Measurements from ENCODE around the gene CLDN25.

CLDN25 gene

DNA sequence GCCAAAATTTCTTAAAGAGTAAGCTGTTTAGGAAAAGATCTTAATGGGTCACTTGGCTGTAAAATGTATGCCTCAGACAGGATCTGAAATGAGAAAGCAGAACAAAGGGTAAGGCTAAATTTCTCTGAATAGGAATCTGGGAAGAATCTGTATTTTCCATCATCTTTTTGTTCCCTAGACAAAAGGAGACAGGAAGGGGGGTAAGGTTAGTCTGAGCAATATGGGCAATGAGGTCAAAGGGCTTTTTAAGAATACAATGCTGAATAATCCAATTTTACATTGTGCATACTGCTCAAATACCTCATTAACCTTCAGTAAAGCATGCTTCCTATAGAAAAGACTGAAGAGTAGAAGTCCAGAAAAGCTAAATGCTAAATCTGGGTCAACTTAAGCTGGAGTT, 34.6 kb downstream of the CLDN25 start:
- DNase-seq = no peak

DNA sequence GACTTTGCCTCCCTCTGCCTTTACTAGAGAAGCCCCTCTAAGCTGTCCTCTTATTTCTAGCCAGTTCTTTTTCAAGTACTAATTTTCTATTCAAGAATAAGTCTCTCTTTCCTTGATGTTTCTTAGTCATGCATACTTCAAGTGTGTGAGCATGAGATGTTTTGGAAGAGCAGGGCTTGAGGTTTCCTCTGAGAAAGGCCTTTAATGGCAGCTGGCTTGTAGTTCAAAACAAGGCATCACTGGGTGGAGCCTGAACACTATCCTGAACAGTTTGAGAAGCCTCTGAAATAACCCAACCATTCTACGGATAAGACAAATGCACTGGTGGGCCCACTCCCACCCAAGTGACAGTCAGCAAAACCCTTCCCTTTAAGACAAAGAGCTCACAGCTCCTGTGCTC, 37.6 kb downstream of the CLDN25 start:
- DNase-seq = no peak

DNA sequence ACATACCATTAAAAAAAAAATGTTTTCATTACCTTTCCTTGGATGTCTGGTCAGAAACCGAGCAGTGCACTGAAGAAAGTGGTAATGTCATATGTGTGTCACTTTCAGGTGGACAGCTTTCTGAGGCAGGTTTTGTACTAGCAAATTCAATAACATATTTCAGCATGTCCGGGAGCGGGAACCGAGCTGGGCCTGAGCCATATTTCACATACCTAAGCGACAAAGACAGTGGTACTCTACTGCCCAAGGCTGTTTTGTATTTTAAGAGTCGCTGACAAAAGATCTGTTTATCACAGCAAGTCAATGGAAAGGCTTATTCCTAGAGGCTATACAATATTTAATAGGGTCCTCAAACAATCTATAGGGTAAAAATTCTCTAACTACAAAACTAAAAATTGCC, 38.0 kb downstream of the CLDN25 start:
- no peak for DNase-seq

DNA sequence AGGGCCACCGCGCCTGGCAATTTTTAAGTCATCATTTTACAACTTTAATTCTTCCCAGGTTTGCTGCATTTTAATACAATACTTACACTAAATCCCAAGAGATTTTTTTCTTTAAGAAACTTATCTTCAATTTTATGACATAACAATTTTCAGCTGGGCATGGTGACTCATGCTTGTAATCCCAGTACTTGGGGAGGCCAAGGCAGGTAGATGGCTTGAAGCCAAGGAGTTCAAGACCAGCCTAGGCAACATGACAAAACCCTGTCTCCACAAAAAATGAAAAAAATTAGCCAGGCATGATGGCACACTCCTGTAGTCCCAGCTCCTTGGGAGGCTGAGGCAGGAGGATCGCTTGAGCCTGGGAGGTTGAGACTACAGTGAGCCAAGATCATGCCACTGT, 38.8 kb downstream of the CLDN25 start:
- no peak for DNase-seq

DNA sequence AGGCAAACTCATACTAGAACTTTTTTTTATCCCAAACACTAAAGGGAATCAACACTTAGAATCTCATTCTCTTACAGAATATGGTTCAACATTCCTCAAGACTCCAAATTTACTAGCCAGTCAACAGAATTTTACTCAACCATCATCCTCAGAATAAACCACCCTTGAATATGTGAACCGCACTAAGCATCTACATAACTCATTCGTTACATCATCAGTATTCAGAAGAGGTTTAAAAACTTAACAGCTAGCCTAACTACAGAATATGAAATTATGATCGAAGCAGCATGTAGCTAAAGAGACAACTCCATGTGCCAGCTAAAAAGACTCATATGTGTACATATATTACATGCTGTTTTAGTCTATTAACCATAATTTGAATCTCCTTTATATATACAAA, 47.9 kb downstream of the CLDN25 start:
- no peak for DNase-seq

DNA sequence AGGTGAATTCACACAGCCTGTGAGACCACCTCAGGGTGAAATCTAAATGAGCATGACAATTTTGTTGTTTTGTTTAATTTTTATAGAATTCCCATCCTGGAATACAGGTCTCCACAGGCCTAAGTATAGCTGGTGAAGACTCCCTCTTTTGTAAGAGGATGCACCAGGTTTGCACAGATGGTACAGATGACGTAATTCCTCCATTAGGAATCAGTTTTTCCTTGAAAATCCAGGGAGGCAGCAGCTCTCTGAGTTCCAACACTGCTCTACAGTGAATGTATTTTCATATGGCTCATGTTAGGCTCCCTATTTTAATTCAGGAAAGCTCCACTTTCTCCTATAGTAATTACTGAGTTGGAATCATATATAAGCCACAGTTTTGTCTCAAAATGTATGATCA, 48.6 kb downstream of the CLDN25 start:
- no peak for DNase-seq

DNA sequence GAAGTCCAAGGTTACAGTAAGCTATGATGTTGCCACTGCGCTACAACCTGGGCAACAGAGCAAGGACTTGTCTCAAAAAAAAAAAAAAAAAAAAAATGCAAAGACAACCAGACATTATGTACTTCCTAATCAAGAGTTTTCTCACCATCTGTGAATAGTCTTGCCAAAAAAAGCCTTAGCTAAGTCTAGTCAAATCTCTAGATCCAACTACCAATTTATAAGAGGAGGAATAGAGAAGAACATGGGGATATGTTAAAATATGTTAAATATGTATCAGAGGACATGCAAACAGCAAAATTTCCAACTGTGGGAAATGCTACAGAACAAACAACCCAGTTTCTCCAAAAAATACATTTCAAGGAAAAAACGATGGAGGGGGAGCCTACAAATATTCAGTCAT, 50.2 kb downstream of the CLDN25 start:
- no peak for DNase-seq
